Measurements from ENCODE around the gene NOC4L.

GRCh38 chr12:132163911-132164288, 19.6 kb downstream of the NOC4L start:
- TF ChIP-seq CTCF (conservative IDR thresholded peaks at IDR 0.05; ENCODE audit: low read depth, low read length) (no peak; the same call in 1 of the 2 replicates), POLR2A (IDR thresholded peaks at IDR 0.05; ENCODE audit: low read depth, low read length) (no peak), USF2 (IDR thresholded peaks at IDR 0.05; ENCODE audit: low read depth, low read length) (no peak), FOS (IDR thresholded peaks at IDR 0.05; ENCODE audit: low read depth, low read length) (no peak), ELK1 (IDR thresholded peaks at IDR 0.05; ENCODE audit: borderline replicate concordance, low read depth, low read length) (no peak), RAD21 (IDR thresholded peaks at IDR 0.05; ENCODE audit: low read length) (no peak), MXI1 (IDR thresholded peaks at IDR 0.05; ENCODE audit: borderline replicate concordance, low read depth, low read length) (no peak), SMC3 (IDR thresholded peaks at IDR 0.05; ENCODE audit: low read depth, low read length) (no peak), RCOR1 (IDR thresholded peaks at IDR 0.05; ENCODE audit: insufficient replicate concordance, low read length) (no peak), NFE2L2 (IDR thresholded peaks at IDR 0.05; ENCODE audit: low read depth, low read length) (no peak), BHLHE40 (IDR thresholded peaks at IDR 0.05; ENCODE audit: low read depth, low read length) (no peak), MAFK (IDR thresholded peaks at IDR 0.05; ENCODE audit: low read depth, low read length) (no peak), CEBPB (IDR thresholded peaks at IDR 0.05; ENCODE audit: low read depth, low read length) (no peak)
